ENCODE results near the gene SHB. TPM values are rescaled to one million over a fixed set of nuclear protein-coding genes. Genes with fewer than 3 reads are reported as not detected.

Gene SHB
- total and polyA plus RNA-seq, 2 of the 13 experiments (the other 11 are each of a cell fraction or from before 2014, with no cell fraction given): 19.4 to 20.7 TPM

DNA sequence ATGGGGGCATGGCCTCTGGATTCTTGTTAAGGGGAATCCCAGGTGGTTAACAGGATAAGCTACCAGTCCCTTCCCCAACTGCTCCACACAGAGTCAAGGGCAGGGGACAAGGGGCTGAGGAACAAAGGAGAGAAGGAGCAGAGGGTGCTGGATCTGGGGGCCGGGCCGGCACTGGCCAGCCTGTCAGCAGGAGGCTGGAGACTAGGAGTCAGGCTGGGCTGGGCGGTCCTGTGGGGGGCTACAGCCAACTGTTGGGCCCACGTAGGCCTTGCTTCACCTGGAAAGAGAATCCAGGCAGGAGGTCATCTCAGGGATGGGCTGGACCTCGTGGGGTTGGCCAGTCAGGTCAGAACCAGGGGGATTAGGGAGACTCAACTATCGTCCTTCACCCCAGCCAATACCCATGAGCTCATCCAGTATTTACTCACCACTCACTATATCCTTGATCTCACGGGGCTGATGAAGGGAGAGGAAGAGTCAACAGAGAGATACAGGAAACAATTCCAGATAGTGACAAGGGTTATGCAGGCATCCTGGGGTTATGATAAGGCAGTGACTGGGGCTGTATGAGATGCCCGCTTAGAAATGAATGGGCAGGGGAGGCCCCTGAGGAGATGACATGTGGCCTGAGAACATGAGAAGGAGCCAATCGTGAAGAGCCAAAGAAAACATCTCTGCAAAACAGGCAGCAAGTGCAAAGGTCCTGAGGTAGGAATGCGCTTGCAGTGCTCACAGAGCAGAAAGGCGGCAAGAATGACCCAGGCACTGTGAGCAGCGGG lies 117.2 kb downstream of the SHB start (continued):
- TF ChIP-seq, protein P1, sequence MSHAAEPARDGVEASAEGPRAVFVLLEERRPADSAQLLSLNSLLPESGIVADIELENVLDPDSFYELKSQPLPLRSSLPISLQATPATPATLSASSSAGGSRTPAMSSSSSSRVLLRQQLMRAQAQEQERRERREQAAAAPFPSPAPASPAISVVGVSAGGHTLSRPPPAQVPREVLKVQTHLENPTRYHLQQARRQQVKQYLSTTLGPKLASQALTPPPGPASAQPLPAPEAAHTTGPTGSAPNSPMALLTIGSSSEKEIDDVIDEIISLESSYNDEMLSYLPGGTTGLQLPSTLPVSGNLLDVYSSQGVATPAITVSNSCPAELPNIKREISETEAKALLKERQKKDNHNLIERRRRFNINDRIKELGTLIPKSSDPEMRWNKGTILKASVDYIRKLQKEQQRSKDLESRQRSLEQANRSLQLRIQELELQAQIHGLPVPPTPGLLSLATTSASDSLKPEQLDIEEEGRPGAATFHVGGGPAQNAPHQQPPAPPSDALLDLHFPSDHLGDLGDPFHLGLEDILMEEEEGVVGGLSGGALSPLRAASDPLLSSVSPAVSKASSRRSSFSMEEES (CRISPR knock-in tag; IDR thresholded peaks at IDR 0.05): peak; percentile 39; the same call in 1 of the 2 replicates
- TF ChIP-seq, protein P2, sequence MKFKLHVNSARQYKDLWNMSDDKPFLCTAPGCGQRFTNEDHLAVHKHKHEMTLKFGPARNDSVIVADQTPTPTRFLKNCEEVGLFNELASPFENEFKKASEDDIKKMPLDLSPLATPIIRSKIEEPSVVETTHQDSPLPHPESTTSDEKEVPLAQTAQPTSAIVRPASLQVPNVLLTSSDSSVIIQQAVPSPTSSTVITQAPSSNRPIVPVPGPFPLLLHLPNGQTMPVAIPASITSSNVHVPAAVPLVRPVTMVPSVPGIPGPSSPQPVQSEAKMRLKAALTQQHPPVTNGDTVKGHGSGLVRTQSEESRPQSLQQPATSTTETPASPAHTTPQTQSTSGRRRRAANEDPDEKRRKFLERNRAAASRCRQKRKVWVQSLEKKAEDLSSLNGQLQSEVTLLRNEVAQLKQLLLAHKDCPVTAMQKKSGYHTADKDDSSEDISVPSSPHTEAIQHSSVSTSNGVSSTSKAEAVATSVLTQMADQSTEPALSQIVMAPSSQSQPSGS (CRISPR knock-in tag; IDR thresholded peaks at IDR 0.05): peak; percentile 87
- TF ChIP-seq ZNF766 (CRISPR knock-in tag; IDR thresholded peaks at IDR 0.05; ENCODE audit: borderline replicate concordance) (no peak), EP300 (IDR thresholded peaks at IDR 0.05; ENCODE audit: low read depth in 2 of 2, low read length in 2 of 2) (peak in 1 of 2 experiments; percentile 71; a peak in 2 of 4 replicates), EP300 (CRISPR knock-in tag; IDR thresholded peaks at IDR 0.05; ENCODE audit: borderline replicate concordance) (peak; percentile 81), ZNF775 (CRISPR knock-in tag; IDR thresholded peaks at IDR 0.05; ENCODE audit: borderline replicate concordance) (0 out of 2 replicates have a peak, but pooled peaks have one; percentile 46), ZBTB4 (CRISPR knock-in tag; IDR thresholded peaks at IDR 0.05; ENCODE audit: borderline replicate concordance) (peak; percentile 60; the same call in 1 of the 2 replicates), RCOR2 (CRISPR knock-in tag; IDR thresholded peaks at IDR 0.05) (peak; percentile 54), SMAD3 (CRISPR knock-in tag; IDR thresholded peaks at IDR 0.05) (no peak), MIXL1 (CRISPR knock-in tag; IDR thresholded peaks at IDR 0.05) (0 out of 2 replicates have a peak, but pooled peaks have one; percentile 14), TCF12 (IDR thresholded peaks at IDR 0.05) (no peak), TCF12 (CRISPR knock-in tag; IDR thresholded peaks at IDR 0.05) (no peak), ZNF710 (CRISPR knock-in tag; IDR thresholded peaks at IDR 0.05; ENCODE audit: borderline replicate concordance) (peak; percentile 81; the same call in 1 of the 2 replicates), ZGPAT (CRISPR knock-in tag; IDR thresholded peaks at IDR 0.05) (peak; percentile 45; the same call in 1 of the 2 replicates), ELF1 (CRISPR knock-in tag; IDR thresholded peaks at IDR 0.05) (peak; percentile 36; the same call in 1 of the 2 replicates), FOXP1 (IDR thresholded peaks at IDR 0.05) (no peak), FOXP1 (CRISPR knock-in tag; IDR thresholded peaks at IDR 0.05) (0 out of 2 replicates have a peak, but pooled peaks have one; percentile 7), XRCC5 (optimal IDR thresholded peaks at IDR 0.05; ENCODE audit: low read length) (peak; percentile 7)
- TF ChIP-seq, protein P3, sequence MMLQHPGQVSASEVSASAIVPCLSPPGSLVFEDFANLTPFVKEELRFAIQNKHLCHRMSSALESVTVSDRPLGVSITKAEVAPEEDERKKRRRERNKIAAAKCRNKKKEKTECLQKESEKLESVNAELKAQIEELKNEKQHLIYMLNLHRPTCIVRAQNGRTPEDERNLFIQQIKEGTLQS (CRISPR knock-in tag; IDR thresholded peaks at IDR 0.05): peak; percentile 70; the same call in 1 of the 2 replicates

Measured in HepG2 (cell line).